ENCODE measurements around the gene FAM135A.

- TF ChIP-seq MAX (IDR thresholded peaks at IDR 0.05; ENCODE audit: low read depth, low read length) (peak; percentile 79), CTCF (IDR thresholded peaks at IDR 0.05; ENCODE audit: low read depth, low read length) (no peak)
These were observed 735 bp downstream of the FAM135A start for GRCh38 chr6:70413992-70414494.

All from NB4 (cell line).